K562 (cell line): ENCODE data around the gene NINJ1. TPM values are rescaled to one million over a fixed set of nuclear protein-coding genes. Genes with fewer than 3 reads are reported as not detected.

ENCODE experiments used
- ATAC-seq: fragments of 200-7000 bp; cut with Tn5 transposase; 3 replicates; pipeline ENCODE4 v1.9.1; 2020; ENCODE audit warnings: moderate library complexity
- BruUV-seq: library from RNA; stranded (reverse); fragments of 400-500 nt; replicated peaks from 2 replicates; lab custom pipeline; 2021; lab: Mats Ljungman, UMichigan
- CTCF ChIA-PET: fragments of 300-600 bp; formaldehyde crosslinking; extraction: SDS; loops from one replicate; lab custom pipeline; 2021; ENCODE audit warnings: low intra/inter-chr PET ratio; lab: Yijun Ruan, JAX
- POLR2A ChIA-PET: fragments of 300-600, 350-650 bp; sonication (Branson Sonifier 250); formaldehyde crosslinking; extraction: SDS; loops from one replicate; lab custom pipeline; 2021; ENCODE audit warnings: antibody characterized with exemption, inconsistent platforms; lab: Yijun Ruan, JAX
- DNase-seq, 4 experiments: peaks; one replicate each; pipeline versions ENCODE4 v3.0.0 to v3.0.0-alpha.2; 2011 to 2018; ENCODE audit warnings: low spot score in 3 of 4, mixed read lengths in 3 of 4; ENCODE audit errors: extremely low read depth in 1 of 4
- FAIRE-seq: peaks from 2 replicates; lab custom pipeline; 2011; peaks lifted over from hg19 to GRCh38; lab: Jason Lieb, UNC
- H2AFZ ChIP-seq: 2 replicates; pipeline ENCODE4 v1.6.0; 2011; ENCODE audit warnings: low read depth, low read length, control low read depth, inconsistent platforms
- H3K27ac ChIP-seq: fragments of 200-600 bp; 3 replicates; pipeline ENCODE4 v1.8.0; 2011; ENCODE audit warnings: low read depth, mild to moderate bottlenecking, control low read depth, inconsistent platforms, low read length, moderate library complexity, mixed read lengths; ENCODE audit errors: extremely low read depth
- H3K27me3 ChIP-seq, 2 experiments: fragments of 300-600 bp in 1 of 2; 2 replicates in 1 of 2; 3 replicates in 1 of 2; pipeline versions ENCODE4 v1.6.0 to v1.8.0; 2011; ENCODE audit warnings: inconsistent platforms in 2 of 2, low read length in 2 of 2, mild to moderate bottlenecking in 1 of 2, mixed read lengths in 1 of 2, moderate library complexity in 1 of 2; ENCODE audit not compliant: control insufficient read depth in 2 of 2, insufficient read depth in 2 of 2
- H3K36me3 ChIP-seq: fragments of 300-600 bp; 3 replicates; pipeline ENCODE4 v1.8.0; 2011; ENCODE audit warnings: mild to moderate bottlenecking, low read length, inconsistent platforms; ENCODE audit not compliant: control insufficient read depth, insufficient read depth
- H3K4me1 ChIP-seq, 2 experiments: fragments of 200-600 bp in 1 of 2; replicated peaks in 1 of 2; 2 replicates in 1 of 2; 3 replicates in 1 of 2; pipeline versions ENCODE4 v1.5.1 to v1.8.0; 2011; ENCODE audit warnings: inconsistent platforms in 2 of 2, low read length in 2 of 2, mild to moderate bottlenecking in 1 of 2, mixed read lengths in 1 of 2, moderate library complexity in 1 of 2; ENCODE audit not compliant: control insufficient read depth in 2 of 2, insufficient read depth in 2 of 2
- H3K4me2 ChIP-seq: 2 replicates; pipeline ENCODE4 v1.6.1; 2011; ENCODE audit warnings: low read length, control low read depth, inconsistent platforms, mixed read lengths; ENCODE audit not compliant: insufficient read depth
- H3K4me3 ChIP-seq: fragments of 200-600 bp; sonication (generic), shearing (Covaris generic); 2 replicates; pipeline ENCODE4 v1.5.1; 2016; ENCODE audit warnings: control low read depth, inconsistent platforms
- H3K79me2 ChIP-seq: fragments of 200-600 bp; 3 replicates; pipeline ENCODE4 v1.8.0; 2011; ENCODE audit warnings: low read length, inconsistent platforms; ENCODE audit not compliant: control insufficient read depth, insufficient read depth
- H3K9ac ChIP-seq, 2 experiments: 2 replicates each; pipeline versions ENCODE4 v1.6.0 to v1.6.1; 2011; ENCODE audit warnings: low read depth in 2 of 2, low read length in 2 of 2, control low read depth in 1 of 2, inconsistent platforms in 1 of 2, mild to moderate bottlenecking in 1 of 2, mixed read lengths in 1 of 2; ENCODE audit not compliant: insufficient read depth in 1 of 2
- H3K9me1 ChIP-seq: one replicate; pipeline ENCODE4 v1.6.0; 2011; ENCODE audit warnings: inconsistent platforms, mild to moderate bottlenecking, low read length, moderate library complexity; ENCODE audit not compliant: control insufficient read depth, insufficient read depth
- H3K9me3 ChIP-seq: replicated peaks from 2 replicates; pipeline ENCODE4 v1.5.1; 2011; ENCODE audit warnings: low read depth, low read length, inconsistent platforms; ENCODE audit not compliant: control insufficient read depth, insufficient read depth
- H4K20me1 ChIP-seq: replicated peaks from 2 replicates; pipeline ENCODE4 v1.6.1; 2011; ENCODE audit warnings: low read length, inconsistent platforms, mixed read lengths; ENCODE audit not compliant: control insufficient read depth, insufficient read depth
- DLX4 ChIP-seq: fragments of 250-450 bp; sonication (Bioruptor Pico); IDR thresholded peaks from 2 replicates; pipeline ENCODE4 v1.6.1; 2021; ENCODE audit warnings: mild to moderate bottlenecking
- EGR1 ChIP-seq: fragments of 450-650 bp; conservative IDR thresholded peaks from 2 replicates; pipeline ENCODE4 v1.6.1; 2017; ENCODE audit warnings: mild to moderate bottlenecking
- TAF15 ChIP-seq: fragments of 200-400 bp; formaldehyde crosslinking; IDR thresholded peaks from 2 replicates; pipeline ENCODE4 v1.6.1; 2017; ENCODE audit warnings: mild to moderate bottlenecking, low read depth, low read length, moderate library complexity
- ZFP36 ChIP-seq: fragments of 150-350 bp; IDR thresholded peaks from 2 replicates; pipeline ENCODE4 v1.6.1; 2018; ENCODE audit warnings: low read length, low read depth; ENCODE audit not compliant: partially characterized antibody
- WGBS: fragments of 100-300 bp; shearing (Covaris generic); methylation state at CpG from one replicate; pipeline ENCODE4 v1.1.6; 2016; ENCODE audit warnings: low coverage, mixed read lengths; ENCODE audit not compliant: insufficient coverage; ENCODE audit errors: missing lambda C conversion rate; 5-methylcytosine and 5-hydroxymethylcytosine counted together
- in situ Hi-C: fragments of 300-500 bp; cut with MboI; formaldehyde crosslinking; loops from 4 replicates; pipeline ENCODE4 v1.15.0; 2018; ENCODE audit warnings: inconsistent platforms, mixed read lengths
- intact Hi-C: fragments of 100-400 bp; cut with micrococcal nuclease; formaldehyde crosslinking; loops from 2 replicates; pipeline ENCODE4 v1.14.2; 2022
- polyA plus RNA-seq, 8 experiments: library from polyadenylated mRNA; depleted of rRNA in 4 of 8; stranded (reverse) in 5 of 8; unstranded in 3 of 8; fragments of >200 nt; fragmentation: Nextera tagmentation in 2 of 8; fragmentation: Illumina TruSeq in 1 of 8; extraction: Ambion mirVana in 2 of 8; extraction: Trizol in 1 of 8; gene quantifications; 2 replicates each; pipeline versions ENCODE4 v1.2.1 to v1.2.3, GENCODE V29; 2011 to 2014; ENCODE audit warnings: inconsistent platforms in 1 of 8, missing spikeins in 1 of 8
- total RNA-seq, 7 experiments: library from RNA; depleted of rRNA in 6 of 7; stranded (reverse); fragments of >200 nt in 6 of 7; fragmentation: Illumina TruSeq in 2 of 7; extraction: Trizol in 2 of 7; gene quantifications; 2 replicates each; pipeline versions ENCODE4 v1.2.1 to v1.2.3, GENCODE V29; 2011 to 2021; ENCODE audit warnings: low replicate concordance in 1 of 7

The NINJ1 gene
- total and polyA plus RNA-seq, 9 of the 15 experiments (the other 6 are each of a cell fraction or from before 2014, with no cell fraction given) = 0.13 to 8.4 (median 4.9) TPM

- ChIA-PET CTCF (no interaction called here), POLR2A (interaction anchor here (0.6 to 1.3 kb wide), 2 partner anchors 9 to 32 kb away, joined by 3 to 7 read pairs; no protein-coding TSS in a partner anchor)
- Histone ChIP-seq H4K20me1 (no peaks in the 10 kb centered on the region), H3K4me2 (no peak overlapping the region), H2AFZ (no peak overlapping the region), H3K9ac (no peak overlapping the region), H3K9me1 (no peaks in the 10 kb centered on the region), H3K27ac (no peak overlapping the region), H3K36me3 (no peaks in the 10 kb centered on the region)
- in situ Hi-C loops (no loop called here), intact Hi-C loops (no loop called here)
- WGBS = 61% methylated on average over 7 of the region's 8 CpGs
- BruUV-seq = no TSS peak
- FAIRE-seq (no peak), DNase-seq (no peak), ATAC-seq (no peak)
- no peak for TF ChIP-seq DLX4 (CRISPR knock-in tag)
- peak; percentile 98 for TF ChIP-seq ZFP36
- TF ChIP-seq, all 486 proteins: peak for 1
- no peak overlapping the region for H3K4me3 ChIP-seq
- no peaks in the 10 kb centered on the region for H3K79me2 ChIP-seq
- no peaks in the 10 kb centered on the region for H3K9me3 ChIP-seq
- H3K27me3 ChIP-seq = no peaks in the 10 kb centered on the region
- H3K4me1 ChIP-seq = peaks cover 0 to 53% of the 10 kb centered on the region in 2 experiments; a peak in 2 of 5 replicates
Observed at GRCh38 chr9:93127395-93127911, 6.6 kb downstream of the NINJ1 start.

- Histone ChIP-seq H3K4me1 (peaks cover 0 to 48% of the 10 kb centered on the region in 2 experiments; a peak in 2 of 5 replicates), H3K36me3 (no peaks in the 10 kb centered on the region), H3K79me2 (no peaks in the 10 kb centered on the region), H3K9ac (peak overlapping the region in 1 of 2 experiments; percentile 0; a peak in 1 of 4 replicates), H3K4me2 (no peak overlapping the region), H3K4me3 (no peak overlapping the region), H4K20me1 (no peaks in the 10 kb centered on the region), H3K27me3 (no peaks in the 10 kb centered on the region), H2AFZ (no peak overlapping the region), H3K9me1 (no peaks in the 10 kb centered on the region), H3K9me3 (no peaks in the 10 kb centered on the region), H3K27ac (no peak overlapping the region)
- in situ Hi-C loops (no loop called here), intact Hi-C loops (no loop called here)
- POLR2A ChIA-PET = interaction anchor here (0.6 to 1.3 kb wide), 2 partner anchors 8 to 31 kb away, joined by 3 to 7 read pairs; no protein-coding TSS in a partner anchor
- no TSS peak for BruUV-seq
- FAIRE-seq (no peak), ATAC-seq (no peak), DNase-seq (no peak)
- TF ChIP-seq EGR1 = 0 out of 2 replicates have a peak, but pooled peaks have one; percentile 7
- no peak for TF ChIP-seq TAF15
- CTCF ChIA-PET = no interaction called here
- 66% methylated on average over 13 of the region's 18 CpGs for WGBS
Observed at GRCh38 chr9:93126825-93127368, 7.2 kb downstream of the NINJ1 start.
